Globus pallidus (tissue), 1 donor: ENCODE data around the gene SAMD14.

Experiments
- DNase-seq: peaks from one replicate; pipeline ENCODE4 v3.0.0-alpha.2; 2015; ENCODE audit warnings: low spot score

SAMD14 gene

GRCh38 chr17:50112694-50113093, 17.3 kb downstream of the SAMD14 start:
- DNase-seq: no peak

- no peak for DNase-seq
Observed at GRCh38 chr17:50111673-50112655, 18.0 kb downstream of the SAMD14 start.

GRCh38 chr17:50110591-50111349, 19.2 kb downstream of the SAMD14 start:
- no peak for DNase-seq

- DNase-seq: no peak
Observed at GRCh38 chr17:50109785-50110184, 20.2 kb downstream of the SAMD14 start.

- DNase-seq: no peak
Observed at GRCh38 chr17:50109207-50109606, 20.8 kb downstream of the SAMD14 start.

GRCh38 chr17:50108556-50108955, 21.4 kb downstream of the SAMD14 start:
- DNase-seq: no peak

GRCh38 chr17:50107790-50108414, 22.1 kb downstream of the SAMD14 start:
- no peak for DNase-seq

GRCh38 chr17:50106393-50107131, 23.4 kb downstream of the SAMD14 start:
- no peak for DNase-seq

- no peak for DNase-seq
Observed at GRCh38 chr17:50105811-50106210, 24.1 kb downstream of the SAMD14 start.

- no peak for DNase-seq
Observed at GRCh38 chr17:50103941-50104340, 26.0 kb downstream of the SAMD14 start.

GRCh38 chr17:50103252-50103651, 26.7 kb downstream of the SAMD14 start:
- no peak for DNase-seq

- DNase-seq: peak; percentile 61
Observed at GRCh38 chr17:50102164-50102991, 27.6 kb downstream of the SAMD14 start.

GRCh38 chr17:50101346-50102163, 28.4 kb downstream of the SAMD14 start:
- no peak for DNase-seq

GRCh38 chr17:50100921-50101345, 29.0 kb downstream of the SAMD14 start:
- DNase-seq: no peak

GRCh38 chr17:50100480-50100883, 29.5 kb downstream of the SAMD14 start:
- DNase-seq: no peak

- DNase-seq: no peak
Observed at GRCh38 chr17:50099003-50099402, 31.0 kb downstream of the SAMD14 start.

GRCh38 chr17:50098583-50098982, 31.4 kb downstream of the SAMD14 start:
- no peak for DNase-seq

GRCh38 chr17:50097926-50098325, 32.0 kb downstream of the SAMD14 start:
- DNase-seq: no peak

GRCh38 chr17:50097455-50097854, 32.5 kb downstream of the SAMD14 start:
- no peak for DNase-seq

GRCh38 chr17:50096758-50097157, 33.2 kb downstream of the SAMD14 start:
- no peak for DNase-seq
